ELR (cell line): Measurements from ENCODE around the gene EEFSEC.

ENCODE experiments used
- DNase-seq: peaks from one replicate; pipeline ENCODE4 v3.0.0-alpha.2; 2015; ENCODE audit warnings: low read depth

Gene EEFSEC

DNA sequence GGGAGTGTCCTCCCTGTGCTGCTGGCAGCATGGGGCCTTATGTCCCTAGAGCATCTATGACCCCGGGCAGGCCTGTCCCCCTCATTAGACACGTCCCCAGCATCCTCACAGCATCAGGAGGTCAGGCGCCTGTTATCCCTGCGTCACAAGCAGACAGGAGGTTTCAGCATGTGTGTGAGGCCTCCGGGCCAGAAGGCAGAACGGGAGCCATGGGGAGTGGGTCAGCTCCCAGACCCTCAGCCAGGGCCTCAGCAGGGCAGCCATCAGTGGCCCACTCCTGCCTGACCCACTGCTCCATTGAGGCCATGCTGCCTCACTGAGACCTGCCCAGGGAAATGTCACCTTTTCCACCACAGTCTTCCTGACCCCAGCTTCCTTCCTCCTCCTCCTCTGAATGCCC, 241.8 kb downstream of the EEFSEC start:
- DNase-seq, result no peak

DNA sequence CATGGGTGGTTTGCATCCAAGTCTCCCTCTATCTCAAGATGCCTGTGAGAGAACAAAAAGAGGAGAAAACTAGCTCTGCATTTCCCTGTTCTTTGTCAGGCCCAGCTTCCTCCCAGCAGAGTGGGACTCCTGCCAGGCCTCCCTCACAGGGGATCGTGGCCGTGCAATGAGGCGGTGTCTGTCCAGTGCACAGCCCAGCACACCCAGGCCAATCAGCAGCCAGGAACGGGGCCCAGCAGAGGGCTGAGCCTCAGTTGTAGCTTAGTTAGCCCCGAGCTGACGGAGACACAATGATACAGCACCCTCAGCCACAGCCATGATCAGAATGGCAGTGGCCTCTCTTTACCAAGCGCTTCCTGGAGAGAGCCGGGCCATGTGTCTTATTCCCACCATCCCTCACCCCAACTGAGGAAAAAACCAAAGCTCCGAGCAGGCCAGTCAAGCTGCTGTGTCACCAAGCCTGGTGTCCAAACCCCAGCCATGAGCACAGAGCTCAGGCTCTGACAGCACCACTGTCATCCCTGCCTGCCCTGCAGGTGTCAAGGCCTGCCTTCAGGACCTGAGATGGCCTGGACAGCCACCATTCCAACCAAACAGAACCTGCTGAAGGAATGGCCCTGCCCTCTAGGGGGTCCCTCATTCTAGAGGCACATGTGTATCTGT, 242.3 kb downstream of the EEFSEC start:
- no peak for DNase-seq

DNA sequence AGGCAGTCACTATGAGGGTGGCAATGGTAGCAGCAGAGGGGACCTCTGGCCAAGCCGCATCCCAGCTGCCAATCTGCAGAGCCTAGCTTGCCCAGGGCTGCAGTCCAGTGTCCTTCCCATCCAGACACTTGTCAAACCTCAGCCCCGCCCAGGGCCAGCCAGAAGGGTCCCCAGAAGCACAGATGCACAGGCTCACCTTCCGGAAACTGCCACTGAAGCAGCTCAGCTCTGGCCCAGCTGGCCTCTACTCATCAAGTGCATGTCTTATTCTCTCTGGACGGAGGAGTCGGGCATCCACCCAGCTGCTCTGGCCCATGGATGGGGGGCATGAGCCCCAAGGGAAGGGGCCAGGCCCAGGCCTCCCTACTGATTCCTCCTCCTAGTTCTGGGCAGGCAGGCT, 244.2 kb downstream of the EEFSEC start:
- DNase-seq, result no peak

DNA sequence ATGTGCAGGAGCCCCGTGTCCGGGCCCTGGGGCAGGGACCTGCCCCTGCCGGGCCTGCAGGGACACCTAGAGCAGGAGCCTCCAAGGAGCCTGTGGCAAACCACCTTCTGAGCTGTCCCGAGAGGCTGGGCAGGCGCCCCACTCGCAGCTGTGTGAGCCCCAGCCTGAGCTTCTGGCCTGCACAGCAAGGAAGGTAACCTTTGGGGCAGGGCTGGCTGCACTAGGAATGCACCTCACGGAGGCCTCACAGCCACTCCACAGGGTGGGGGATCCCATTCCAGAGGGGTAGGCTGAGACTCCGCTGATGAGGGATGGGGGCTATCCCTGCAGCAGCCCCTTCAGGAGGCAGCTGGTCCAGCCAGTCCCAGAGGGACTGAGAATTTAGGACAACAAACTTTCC, 245.3 kb downstream of the EEFSEC start:
- DNase-seq, result no peak

DNA sequence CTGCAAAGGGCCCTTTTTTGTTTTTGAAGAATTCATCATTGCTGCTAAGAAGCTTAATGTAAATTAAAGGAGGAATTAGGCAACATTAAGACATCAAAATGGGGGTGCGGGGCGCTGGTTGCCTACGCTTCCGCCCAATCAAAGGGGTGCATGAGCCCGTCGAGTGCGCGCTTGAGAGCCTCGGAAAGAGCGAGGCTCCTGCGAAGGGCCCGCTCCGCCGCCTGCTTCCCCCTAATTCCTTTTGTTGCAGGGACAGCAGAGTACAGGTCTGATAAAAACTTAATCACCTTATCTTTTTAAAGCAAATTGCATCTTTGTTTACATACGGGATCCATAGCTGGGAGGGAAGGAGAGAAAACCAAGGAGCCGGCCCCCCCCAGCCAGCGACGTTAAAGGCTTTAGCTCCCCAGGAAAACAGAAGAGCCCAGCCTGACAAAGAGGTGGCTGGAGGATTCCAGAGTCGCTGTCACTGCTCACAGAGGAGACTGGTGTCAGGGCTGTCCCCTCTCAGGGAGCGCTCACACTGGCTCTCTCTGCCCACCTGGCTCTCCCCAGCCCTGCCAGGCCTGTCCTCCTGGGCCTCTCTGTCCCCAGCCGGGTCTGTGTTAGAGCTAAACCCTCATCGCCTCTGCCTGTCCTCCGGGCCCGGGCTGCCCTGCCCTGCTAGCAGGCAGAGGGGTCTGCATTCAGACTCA, 246.1 kb downstream of the EEFSEC start:
- DNase-seq, result no peak

DNA sequence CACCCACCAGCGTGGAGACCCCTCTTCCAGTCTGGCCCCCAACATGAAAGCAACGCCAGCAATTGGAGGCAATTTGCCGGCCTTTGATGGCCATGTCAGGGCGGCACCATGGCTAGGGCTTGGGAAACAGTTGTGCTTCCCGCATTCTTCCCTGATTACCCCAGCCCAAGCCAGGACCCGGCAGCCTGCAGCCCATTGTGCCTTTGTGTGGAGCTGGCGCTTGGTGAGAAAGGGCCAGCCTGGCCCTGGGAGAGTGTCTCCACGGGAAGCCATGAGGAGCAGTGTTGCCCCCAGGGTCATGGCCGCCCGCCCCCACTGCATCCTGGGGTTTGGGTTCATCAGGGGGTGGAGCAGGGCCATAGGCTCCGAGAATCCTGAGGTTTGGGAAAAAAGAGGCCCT, 247.4 kb downstream of the EEFSEC start:
- no peak for DNase-seq

DNA sequence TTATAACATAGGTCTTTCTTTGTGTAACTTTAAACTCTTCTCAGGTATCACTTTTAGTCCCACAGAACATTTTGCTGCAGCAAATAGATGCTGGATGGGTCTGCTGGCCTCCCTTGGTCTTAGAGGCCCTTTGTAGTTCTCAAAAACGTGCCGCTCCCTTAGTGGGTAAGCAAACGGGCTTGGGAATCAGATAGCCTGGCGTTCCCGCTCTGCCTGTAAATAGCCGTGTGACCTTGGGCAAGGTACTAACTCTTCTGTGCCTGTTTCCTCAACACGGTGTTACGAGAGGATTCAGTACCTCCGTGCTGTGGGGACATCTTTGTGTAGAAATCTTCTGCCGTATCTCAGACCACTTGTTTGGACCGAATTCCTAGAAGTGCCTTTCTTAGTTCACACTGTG, 249.0 kb downstream of the EEFSEC start:
- DNase-seq, result no peak

DNA sequence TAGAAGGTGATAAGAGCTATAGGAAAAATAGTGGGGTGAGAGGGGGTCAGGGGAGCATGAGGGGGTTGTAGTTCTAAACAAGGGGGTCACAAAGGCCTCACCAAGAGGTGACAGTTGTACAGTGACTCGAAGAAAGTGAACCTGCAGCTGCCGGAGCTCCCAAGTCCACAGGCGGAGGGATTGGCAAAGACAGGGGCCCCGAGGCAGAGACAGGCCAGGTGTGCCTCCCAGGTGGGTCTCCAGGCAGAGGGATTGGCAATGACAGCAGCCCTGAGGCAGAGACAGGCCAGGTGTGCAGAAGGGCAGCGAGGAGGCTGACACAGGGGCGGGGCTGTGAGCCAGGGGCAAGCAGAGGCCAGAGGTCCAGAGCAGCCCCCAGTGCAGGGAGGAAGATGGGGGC, 249.7 kb downstream of the EEFSEC start:
- no peak for DNase-seq

DNA sequence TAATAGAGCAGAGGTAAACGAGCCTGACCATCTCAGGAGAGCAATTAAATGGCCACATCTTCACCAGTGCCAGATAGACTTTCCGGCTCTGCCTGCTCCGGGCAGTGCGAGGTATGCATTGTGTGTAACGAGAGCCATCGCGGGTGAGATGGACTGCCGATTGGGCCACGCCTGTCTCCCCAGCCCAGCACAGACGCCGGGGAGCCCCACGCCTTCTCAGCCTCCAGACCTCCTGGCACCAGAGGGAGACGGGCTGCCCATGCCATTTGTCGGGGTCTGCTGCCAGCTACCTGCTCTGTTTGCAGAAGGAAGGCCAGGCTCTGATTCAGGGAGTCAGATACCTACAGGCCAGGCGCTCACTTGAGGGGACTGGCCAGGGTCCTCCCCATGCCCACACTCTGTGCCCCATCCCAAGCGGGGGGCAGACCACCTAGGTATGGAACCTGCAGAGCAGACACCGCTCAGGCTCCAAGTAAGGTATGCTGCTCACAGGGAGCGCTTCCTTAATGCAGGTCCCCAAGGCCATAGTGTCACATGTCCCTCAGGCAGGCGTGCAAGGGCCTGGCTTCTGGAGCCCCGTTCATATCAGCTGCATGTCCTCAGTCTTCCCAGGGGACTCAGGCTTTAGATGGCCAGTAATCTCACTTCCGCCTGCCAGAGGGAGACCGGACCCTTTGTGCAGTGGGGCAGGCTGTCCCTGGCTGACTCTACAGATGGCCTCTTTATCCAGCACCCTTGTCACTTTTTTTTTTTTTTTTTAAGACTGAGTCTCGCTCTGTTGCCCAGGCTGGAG, 251.2 kb downstream of the EEFSEC start:
- no peak for DNase-seq

DNA sequence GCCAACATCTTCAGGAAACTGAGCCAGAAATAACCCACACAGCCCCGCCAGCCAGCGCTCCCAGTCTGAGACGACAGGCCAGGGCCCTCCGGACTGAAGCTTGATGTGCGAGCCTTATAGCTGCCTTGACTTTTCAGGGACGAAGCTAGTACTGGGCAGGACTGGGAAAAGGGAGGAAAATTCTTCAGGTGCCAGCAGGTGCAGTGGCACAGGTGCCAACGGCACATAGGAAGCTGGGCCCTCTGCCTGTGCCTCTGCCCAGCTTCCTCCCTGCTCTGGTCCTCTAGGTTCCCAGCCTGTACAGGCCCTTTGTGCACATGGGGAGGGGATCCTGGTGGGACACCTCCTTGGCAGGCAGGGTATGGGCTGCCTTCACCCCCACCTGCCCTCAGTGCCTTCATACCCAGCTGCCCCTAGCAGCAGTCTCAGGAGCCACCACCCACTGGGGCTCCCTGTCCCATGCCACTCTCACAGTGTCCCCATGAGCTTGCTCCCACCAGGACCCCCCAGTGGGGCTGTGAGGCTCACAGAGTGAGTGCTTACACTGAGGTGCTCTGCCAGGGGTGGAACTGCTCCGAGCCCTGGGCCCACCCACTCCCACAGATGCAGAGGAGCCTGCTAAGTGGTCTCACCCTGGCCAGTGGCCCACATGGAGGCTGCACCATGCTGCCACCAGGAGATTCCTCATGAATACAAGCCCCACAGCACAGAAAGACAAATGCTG, 252.4 kb downstream of the EEFSEC start:
- DNase-seq, result no peak

DNA sequence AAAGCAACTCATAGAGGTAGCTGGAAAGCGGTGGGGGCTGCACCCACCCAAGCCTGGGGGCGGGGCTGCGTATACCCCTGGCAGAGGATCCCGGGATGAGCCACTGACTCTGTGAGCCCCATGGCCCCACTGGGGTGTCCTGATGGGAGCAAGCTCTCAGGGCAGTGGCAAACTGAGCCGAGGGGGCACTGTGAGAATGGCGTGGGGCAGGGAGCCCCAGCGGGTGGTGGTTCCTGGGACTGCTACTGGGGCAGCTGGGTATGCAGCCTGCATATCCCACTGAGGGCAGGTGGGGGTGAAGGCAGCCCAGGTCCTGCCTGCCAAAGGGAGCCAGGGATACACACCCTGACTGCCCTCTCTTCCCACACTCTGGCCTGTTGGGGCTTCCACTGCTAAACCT, 254.0 kb downstream of the EEFSEC start:
- DNase-seq, result no peak

DNA sequence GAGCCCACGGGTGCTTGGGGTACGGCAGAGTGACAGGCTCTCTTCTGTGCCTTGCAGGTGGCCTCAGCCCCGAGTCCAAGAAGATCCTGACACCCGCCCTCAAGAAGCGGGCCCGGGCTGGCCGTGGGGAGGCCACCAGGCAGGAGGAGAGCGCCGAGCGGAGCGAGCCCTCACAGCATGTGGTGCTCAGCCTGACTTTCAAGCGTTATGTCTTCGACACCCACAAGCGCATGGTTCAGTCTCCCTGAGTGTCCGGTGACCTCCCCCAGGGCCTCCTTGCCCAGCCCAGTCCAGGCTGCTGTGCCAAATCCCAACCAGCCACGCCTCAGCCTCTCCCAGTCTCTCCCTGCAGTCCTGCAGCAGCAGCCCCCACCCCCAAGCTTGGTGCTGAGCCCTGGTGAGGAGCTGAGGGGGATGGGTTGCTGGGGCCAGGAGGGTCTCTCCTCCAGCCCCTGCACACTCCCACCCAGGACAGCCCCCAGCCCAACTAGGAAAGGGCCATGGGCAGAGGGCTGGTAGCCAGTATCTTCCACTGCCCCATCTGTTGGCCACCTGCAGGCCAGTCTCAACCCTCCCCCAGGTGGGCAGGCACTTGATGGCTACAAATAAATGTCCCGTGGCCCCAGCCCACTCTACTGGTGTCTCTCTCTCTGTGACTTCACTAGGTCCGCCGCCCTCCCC, 254.9 kb downstream of the EEFSEC start:
- no peak for DNase-seq

DNA sequence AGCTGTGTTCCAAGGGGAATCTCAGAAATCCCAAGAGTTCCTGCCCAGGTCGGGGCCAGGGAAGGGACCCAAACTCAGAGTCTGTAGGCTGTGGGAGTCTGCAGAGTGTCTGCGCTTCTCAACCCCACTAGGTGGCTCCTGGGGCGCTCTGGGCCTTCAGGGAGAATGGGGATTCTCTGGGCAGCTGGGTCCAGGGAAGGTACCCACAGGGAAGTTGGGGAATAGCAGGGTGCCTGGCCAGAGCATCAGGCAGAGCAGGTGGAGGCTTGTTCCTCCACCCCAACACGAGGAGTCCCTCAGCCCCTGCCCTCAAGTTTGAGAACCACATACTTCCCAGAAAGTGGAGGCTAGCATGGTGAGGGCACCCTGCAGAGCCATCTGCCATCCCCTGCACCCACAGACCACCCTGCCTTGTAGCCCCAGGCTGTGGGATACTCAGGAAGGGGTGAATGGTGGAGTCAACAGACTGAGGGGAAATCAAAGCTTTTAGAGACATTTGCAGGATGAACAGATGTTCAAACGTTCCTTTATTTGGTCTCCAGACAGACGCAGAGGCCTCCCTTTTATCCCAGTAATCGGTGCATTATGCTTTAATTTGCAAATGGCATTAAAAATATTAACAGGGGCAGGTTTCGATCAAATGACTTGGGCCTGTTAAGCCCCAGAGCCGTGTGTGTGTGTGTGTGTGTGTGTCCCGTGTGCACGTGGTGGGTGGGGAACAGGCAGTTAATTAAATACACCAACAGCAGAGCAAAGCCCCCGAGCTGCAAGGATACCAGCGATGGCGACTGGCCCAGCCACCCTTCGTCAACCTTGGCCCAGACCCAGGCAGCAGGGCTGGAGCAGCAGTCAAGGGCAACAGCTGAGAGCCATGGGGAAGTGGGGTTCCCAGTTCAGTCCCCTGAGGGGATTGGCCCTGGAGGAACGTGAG, 255.7 kb downstream of the EEFSEC start:
- no peak for DNase-seq

DNA sequence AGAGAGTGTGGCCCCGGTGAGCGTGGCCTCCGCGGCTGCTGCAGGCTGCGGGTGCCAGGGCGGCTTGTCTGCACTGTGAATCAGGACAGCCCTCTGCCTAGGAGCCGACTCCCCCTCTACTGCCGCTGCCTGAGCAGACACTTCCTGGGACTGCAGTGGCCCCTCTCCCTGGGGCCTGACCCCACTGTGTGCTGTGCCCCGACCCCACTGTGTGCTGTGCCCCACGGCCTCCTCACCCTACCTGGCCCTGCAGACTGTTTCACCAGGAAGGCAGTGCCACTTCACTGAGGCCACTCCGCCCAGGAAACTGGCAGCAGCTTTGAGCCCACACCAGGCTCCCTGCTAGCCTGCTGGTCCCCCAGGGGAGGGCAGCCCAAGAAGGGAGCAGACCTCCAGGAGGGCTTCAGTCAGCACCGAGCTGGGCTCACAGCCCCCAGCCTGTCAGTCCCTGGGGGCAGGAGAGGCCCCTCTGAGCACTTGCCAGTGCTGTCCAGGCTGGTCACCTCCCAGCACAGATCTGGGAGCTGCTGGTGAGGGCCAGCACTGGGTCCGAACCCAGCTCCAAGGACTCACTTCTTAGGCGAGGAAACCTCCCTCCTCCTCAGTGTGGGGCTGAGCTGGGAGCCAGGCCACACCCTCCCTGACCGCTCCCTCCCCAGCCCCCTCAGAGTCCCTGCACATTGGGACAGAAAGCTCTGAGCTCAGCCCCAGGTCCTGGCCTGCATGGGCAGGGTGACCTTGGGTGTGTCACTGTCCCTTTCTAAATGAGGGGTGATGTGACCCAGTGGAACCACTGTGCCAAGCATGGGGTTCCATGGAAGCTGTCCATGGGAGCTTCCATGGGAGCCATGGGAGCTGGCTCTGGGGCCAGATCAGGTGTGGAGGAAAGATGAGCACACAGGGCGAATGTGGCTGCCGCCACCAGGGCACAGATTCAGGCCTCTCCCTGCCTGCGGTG, 256.6 kb downstream of the EEFSEC start:
- no peak for DNase-seq

DNA sequence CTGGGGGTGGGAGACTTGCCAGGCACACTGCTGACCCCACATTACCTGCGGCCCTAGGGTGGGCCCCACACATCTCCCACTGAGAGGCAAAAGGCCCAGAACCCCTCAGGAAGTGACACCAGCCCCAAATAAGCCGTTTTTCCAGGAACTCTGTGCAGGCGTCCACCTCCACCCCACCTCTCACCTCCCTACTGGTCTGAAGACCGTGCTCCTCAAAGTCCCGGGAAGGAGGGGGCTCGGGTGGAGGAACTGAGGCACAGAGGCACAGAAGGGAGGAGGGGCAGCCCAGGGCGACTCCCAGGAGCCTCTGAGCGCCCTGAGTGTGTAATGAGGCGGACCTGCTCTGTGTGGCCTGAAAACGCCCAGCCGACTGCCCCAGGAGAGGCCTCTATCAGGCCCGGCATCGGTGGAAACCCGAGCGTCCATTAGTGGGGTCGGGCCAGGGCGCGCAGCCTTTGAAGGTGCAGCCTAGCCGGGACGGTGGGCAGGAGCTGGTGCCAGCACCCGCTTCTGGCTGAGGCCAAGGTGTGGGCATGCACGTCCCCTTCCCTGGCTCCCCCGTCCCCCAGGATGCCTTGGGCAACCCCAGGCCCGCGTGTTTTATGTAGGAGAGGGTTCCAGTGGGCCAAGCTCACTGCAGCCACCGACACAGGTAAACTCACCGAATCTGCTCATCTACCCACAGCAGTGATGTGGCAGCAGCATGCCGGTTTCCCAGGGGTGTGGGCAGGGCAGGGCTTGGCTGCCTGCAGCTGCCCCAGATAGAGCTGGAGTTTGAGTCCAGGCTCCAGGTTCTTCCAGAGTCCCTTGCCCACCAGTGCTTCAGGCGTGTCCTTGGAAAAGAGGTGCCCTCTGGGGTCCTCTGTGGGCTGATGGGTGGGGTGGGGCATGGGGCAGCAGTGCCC, 257.6 kb downstream of the EEFSEC start:
- DNase-seq, result no peak

DNA sequence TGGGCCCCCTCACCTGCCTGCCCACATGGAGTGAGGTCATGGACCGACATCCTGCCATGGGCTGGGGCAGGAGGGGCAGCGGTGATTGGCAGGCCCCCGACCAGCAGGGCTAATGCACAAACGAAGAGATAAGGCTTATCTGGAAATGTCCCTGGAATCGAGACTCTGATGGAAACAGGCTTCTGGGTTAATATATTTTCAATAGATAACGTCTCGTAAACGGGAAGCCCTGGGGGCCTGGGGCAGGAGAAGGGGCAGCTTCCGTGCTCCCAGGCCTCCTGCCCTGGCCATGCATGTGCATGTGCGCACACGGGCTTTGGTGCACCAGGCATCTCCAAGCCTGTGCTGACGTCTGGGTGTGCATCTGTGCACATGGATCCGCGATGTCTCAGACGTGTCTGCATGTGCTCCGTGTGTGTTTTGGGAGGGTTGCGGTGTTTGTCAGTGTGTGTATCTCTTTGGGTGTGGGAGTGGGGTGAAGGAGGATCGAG, 258.3 kb downstream of the EEFSEC start:
- no peak for DNase-seq

DNA sequence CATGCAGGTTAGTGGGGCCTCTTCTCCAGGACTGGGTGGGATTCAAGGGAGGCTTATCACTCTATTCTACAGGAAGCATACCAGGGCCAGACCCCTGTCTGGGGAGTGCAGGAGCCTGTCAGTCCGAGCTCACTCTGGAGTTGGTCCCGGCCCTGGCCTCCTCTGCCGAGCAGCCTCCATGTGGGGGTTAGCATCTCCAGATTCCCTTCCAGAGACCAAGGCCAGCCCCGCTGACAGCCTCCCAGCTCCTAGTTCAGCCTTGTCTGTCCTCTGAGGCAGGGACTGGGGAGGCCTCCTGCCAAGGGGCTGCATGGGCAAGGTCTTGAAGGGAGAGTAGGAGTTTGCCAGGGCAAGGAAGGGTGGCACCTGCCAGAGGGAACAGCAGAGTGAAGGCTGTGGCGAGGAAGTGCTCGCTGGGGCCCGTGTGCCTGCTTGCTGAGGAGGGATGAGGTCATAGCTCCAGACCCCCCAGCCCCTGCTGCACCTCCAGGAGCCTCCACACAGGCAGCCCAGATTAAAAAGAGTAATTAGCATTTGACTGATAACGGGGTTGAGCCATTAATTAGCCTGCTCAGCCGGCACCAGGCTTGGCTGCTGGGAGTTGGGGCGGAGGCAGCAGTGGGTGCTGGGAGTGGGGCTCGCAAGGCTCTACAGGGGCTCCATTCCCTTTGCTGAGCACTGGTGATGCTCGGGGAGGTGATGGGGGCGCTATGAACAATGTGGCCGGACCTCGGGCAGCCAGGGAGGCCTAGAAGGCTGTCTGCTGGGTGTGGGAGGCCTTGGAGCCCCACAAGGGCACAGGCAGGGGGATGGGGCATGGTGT, 259.1 kb downstream of the EEFSEC start:
- no peak for DNase-seq

DNA sequence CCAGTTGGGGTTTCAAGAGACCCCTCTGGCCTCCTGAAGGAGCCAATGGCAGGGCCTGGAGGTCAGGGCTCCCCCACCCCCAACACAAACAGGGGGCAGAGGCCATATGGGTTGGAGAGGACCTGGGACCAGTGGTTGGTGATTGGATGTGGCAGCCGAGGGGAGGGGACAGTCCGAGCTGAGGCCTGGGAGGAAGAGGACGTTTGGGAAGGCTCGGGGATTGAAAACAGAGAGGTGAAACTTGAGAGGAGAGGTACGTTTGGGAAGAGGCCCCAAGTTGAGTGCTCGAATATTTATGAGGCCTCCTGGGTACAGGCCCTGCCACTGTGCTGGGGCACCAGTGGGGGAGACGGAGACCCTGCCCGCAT, 259.7 kb downstream of the EEFSEC start:
- no peak for DNase-seq
